K562 (cell line): ENCODE results near the gene UBAP2. TPM values are rescaled to one million over a fixed set of nuclear protein-coding genes. Genes with fewer than 3 reads are reported as not detected.

Experiments
- ATAC-seq: fragments of 200-7000 bp; cut with Tn5 transposase; 3 replicates; pipeline ENCODE4 v1.9.1; 2020; ENCODE audit warnings: moderate library complexity
- BruUV-seq: library from RNA; stranded (reverse); fragments of 400-500 nt; replicated peaks from 2 replicates; lab custom pipeline; 2021; lab: Mats Ljungman, UMichigan
- CTCF ChIA-PET: fragments of 300-600 bp; formaldehyde crosslinking; extraction: SDS; loops from one replicate; lab custom pipeline; 2021; ENCODE audit warnings: low intra/inter-chr PET ratio; lab: Yijun Ruan, JAX
- POLR2A ChIA-PET: fragments of 300-600, 350-650 bp; sonication (Branson Sonifier 250); formaldehyde crosslinking; extraction: SDS; loops from one replicate; lab custom pipeline; 2021; ENCODE audit warnings: antibody characterized with exemption, inconsistent platforms; lab: Yijun Ruan, JAX
- DNase-seq, 4 experiments: peaks; one replicate each; pipeline versions ENCODE4 v3.0.0 to v3.0.0-alpha.2; 2011 to 2018; ENCODE audit warnings: low spot score in 3 of 4, mixed read lengths in 3 of 4; ENCODE audit errors: extremely low read depth in 1 of 4
- FAIRE-seq: peaks from 2 replicates; lab custom pipeline; 2011; peaks lifted over from hg19 to GRCh38; lab: Jason Lieb, UNC
- H2AFZ ChIP-seq: 2 replicates; pipeline ENCODE4 v1.6.0; 2011; ENCODE audit warnings: low read depth, low read length, control low read depth, inconsistent platforms
- H3K27ac ChIP-seq: fragments of 200-600 bp; 3 replicates; pipeline ENCODE4 v1.8.0; 2011; ENCODE audit warnings: low read depth, mild to moderate bottlenecking, control low read depth, inconsistent platforms, low read length, moderate library complexity, mixed read lengths; ENCODE audit errors: extremely low read depth
- H3K27me3 ChIP-seq, 2 experiments: fragments of 300-600 bp in 1 of 2; 2 replicates in 1 of 2; 3 replicates in 1 of 2; pipeline versions ENCODE4 v1.6.0 to v1.8.0; 2011; ENCODE audit warnings: inconsistent platforms in 2 of 2, low read length in 2 of 2, mild to moderate bottlenecking in 1 of 2, mixed read lengths in 1 of 2, moderate library complexity in 1 of 2; ENCODE audit not compliant: control insufficient read depth in 2 of 2, insufficient read depth in 2 of 2
- H3K36me3 ChIP-seq: fragments of 300-600 bp; 3 replicates; pipeline ENCODE4 v1.8.0; 2011; ENCODE audit warnings: mild to moderate bottlenecking, low read length, inconsistent platforms; ENCODE audit not compliant: control insufficient read depth, insufficient read depth
- H3K4me1 ChIP-seq, 2 experiments: fragments of 200-600 bp in 1 of 2; replicated peaks in 1 of 2; 2 replicates in 1 of 2; 3 replicates in 1 of 2; pipeline versions ENCODE4 v1.5.1 to v1.8.0; 2011; ENCODE audit warnings: inconsistent platforms in 2 of 2, low read length in 2 of 2, mild to moderate bottlenecking in 1 of 2, mixed read lengths in 1 of 2, moderate library complexity in 1 of 2; ENCODE audit not compliant: control insufficient read depth in 2 of 2, insufficient read depth in 2 of 2
- H3K4me2 ChIP-seq: 2 replicates; pipeline ENCODE4 v1.6.1; 2011; ENCODE audit warnings: low read length, control low read depth, inconsistent platforms, mixed read lengths; ENCODE audit not compliant: insufficient read depth
- H3K4me3 ChIP-seq: fragments of 200-600 bp; sonication (generic), shearing (Covaris generic); 2 replicates; pipeline ENCODE4 v1.5.1; 2016; ENCODE audit warnings: control low read depth, inconsistent platforms
- H3K79me2 ChIP-seq: fragments of 200-600 bp; 3 replicates; pipeline ENCODE4 v1.8.0; 2011; ENCODE audit warnings: low read length, inconsistent platforms; ENCODE audit not compliant: control insufficient read depth, insufficient read depth
- H3K9ac ChIP-seq, 2 experiments: 2 replicates each; pipeline versions ENCODE4 v1.6.0 to v1.6.1; 2011; ENCODE audit warnings: low read depth in 2 of 2, low read length in 2 of 2, control low read depth in 1 of 2, inconsistent platforms in 1 of 2, mild to moderate bottlenecking in 1 of 2, mixed read lengths in 1 of 2; ENCODE audit not compliant: insufficient read depth in 1 of 2
- H3K9me1 ChIP-seq: one replicate; pipeline ENCODE4 v1.6.0; 2011; ENCODE audit warnings: inconsistent platforms, mild to moderate bottlenecking, low read length, moderate library complexity; ENCODE audit not compliant: control insufficient read depth, insufficient read depth
- H3K9me3 ChIP-seq: replicated peaks from 2 replicates; pipeline ENCODE4 v1.5.1; 2011; ENCODE audit warnings: low read depth, low read length, inconsistent platforms; ENCODE audit not compliant: control insufficient read depth, insufficient read depth
- H4K20me1 ChIP-seq: replicated peaks from 2 replicates; pipeline ENCODE4 v1.6.1; 2011; ENCODE audit warnings: low read length, inconsistent platforms, mixed read lengths; ENCODE audit not compliant: control insufficient read depth, insufficient read depth
- ATF1 ChIP-seq, 2 experiments: fragments of 450-650 bp in 1 of 2; IDR thresholded peaks; 2 replicates each; pipeline ENCODE4 v1.6.1; 2016; ENCODE audit warnings: missing compliant biosample characterization in 1 of 2, missing genetic modification characterization in 1 of 2
- BRF2 ChIP-seq: IDR thresholded peaks from 3 replicates; pipeline ENCODE4 v1.6.1; 2011; ENCODE audit warnings: borderline replicate concordance, mild to moderate bottlenecking; ENCODE audit not compliant: insufficient read length, insufficient read depth
- CTCF ChIP-seq, 3 experiments: IDR thresholded peaks in 2 of 3; conservative IDR thresholded peaks in 1 of 3; 2 replicates each; pipeline ENCODE4 v1.5.1; 2011 to 2012; ENCODE audit warnings: low read length in 3 of 3, mild to moderate bottlenecking in 3 of 3, control low read depth in 2 of 3, improper control_type of control experiment in 1 of 3, inconsistent platforms in 1 of 3, low read depth in 1 of 3, mixed read lengths in 1 of 3, moderate library complexity in 1 of 3; ENCODE audit not compliant: insufficient read depth in 2 of 3
- E2F3 ChIP-seq: fragments of 250-450 bp; sonication (Bioruptor Pico); IDR thresholded peaks from 2 replicates; pipeline ENCODE4 v1.4.0; 2020; ENCODE audit warnings: mild to moderate bottlenecking
- ETS1 ChIP-seq: conservative IDR thresholded peaks from 2 replicates; pipeline ENCODE4 v1.6.1; 2011; ENCODE audit warnings: low read depth, mild to moderate bottlenecking, low read length; ENCODE audit not compliant: control insufficient read depth
- MCM2 ChIP-seq: fragments of 450-650 bp; IDR thresholded peaks from 2 replicates; pipeline ENCODE4 v1.6.1; 2017; ENCODE audit warnings: low read depth, mild to moderate bottlenecking
- MTA3 ChIP-seq: fragments of 450-650 bp; formaldehyde crosslinking; IDR thresholded peaks from 2 replicates; pipeline ENCODE4 v1.6.1; 2017; ENCODE audit warnings: mild to moderate bottlenecking, borderline replicate concordance
- PCBP1 ChIP-seq: fragments of 200-400 bp; formaldehyde crosslinking; IDR thresholded peaks from 2 replicates; pipeline ENCODE4 v1.6.1; 2018; ENCODE audit warnings: mild to moderate bottlenecking, low read depth, low read length; ENCODE audit not compliant: poor library complexity, severe bottlenecking
- SNRNP70 ChIP-seq: fragments of 200-400 bp; formaldehyde crosslinking; optimal IDR thresholded peaks from 2 replicates; pipeline ENCODE3; 2017; ENCODE audit warnings: low read depth, low read length
- SRSF7 ChIP-seq: fragments of 200-400 bp; formaldehyde crosslinking; optimal IDR thresholded peaks from 2 replicates; pipeline ENCODE3; 2017; ENCODE audit warnings: mild to moderate bottlenecking, low read depth, low read length
- TFAP4 ChIP-seq: sonication (generic); formaldehyde crosslinking; IDR thresholded peaks from 2 replicates; pipeline ENCODE4 v1.8.0; 2022; ENCODE audit warnings: missing genetic modification reagents, mild to moderate bottlenecking, moderate library complexity, borderline replicate concordance
- XRCC5 ChIP-seq: fragments of 200-400 bp; formaldehyde crosslinking; IDR thresholded peaks from 2 replicates; pipeline ENCODE4 v1.6.1; 2017; ENCODE audit warnings: low read depth, mild to moderate bottlenecking, low read length
- ZBTB2 ChIP-seq: fragments of 450-650 bp; IDR thresholded peaks from 2 replicates; pipeline ENCODE4 v1.6.1; 2016; ENCODE audit warnings: antibody characterized with exemption
- ZNF436 ChIP-seq: fragments of 250-450, 450-650 bp; sonication (Bioruptor Pico); formaldehyde crosslinking; IDR thresholded peaks from 2 replicates; pipeline ENCODE4 v1.7.0; 2020; ENCODE audit warnings: mild to moderate bottlenecking
- ZNF699 ChIP-seq: fragments of 250-450 bp; sonication (Bioruptor Pico); IDR thresholded peaks from 2 replicates; pipeline ENCODE4 v1.8.0; 2021; ENCODE audit warnings: mild to moderate bottlenecking, moderate library complexity; ENCODE audit not compliant: insufficient replicate concordance
- WGBS: fragments of 100-300 bp; shearing (Covaris generic); methylation state at CpG from one replicate; pipeline ENCODE4 v1.1.6; 2016; ENCODE audit warnings: low coverage, mixed read lengths; ENCODE audit not compliant: insufficient coverage; ENCODE audit errors: missing lambda C conversion rate; 5-methylcytosine and 5-hydroxymethylcytosine counted together
- in situ Hi-C: fragments of 300-500 bp; cut with MboI; formaldehyde crosslinking; loops from 4 replicates; pipeline ENCODE4 v1.15.0; 2018; ENCODE audit warnings: inconsistent platforms, mixed read lengths
- intact Hi-C: fragments of 100-400 bp; cut with micrococcal nuclease; formaldehyde crosslinking; loops from 2 replicates; pipeline ENCODE4 v1.14.2; 2022
- polyA plus RNA-seq, 8 experiments: library from polyadenylated mRNA; depleted of rRNA in 4 of 8; stranded (reverse) in 5 of 8; unstranded in 3 of 8; fragments of >200 nt; fragmentation: Nextera tagmentation in 2 of 8; fragmentation: Illumina TruSeq in 1 of 8; extraction: Ambion mirVana in 2 of 8; extraction: Trizol in 1 of 8; gene quantifications; 2 replicates each; pipeline versions ENCODE4 v1.2.1 to v1.2.3, GENCODE V29; 2011 to 2014; ENCODE audit warnings: inconsistent platforms in 1 of 8, missing spikeins in 1 of 8
- total RNA-seq, 7 experiments: library from RNA; depleted of rRNA in 6 of 7; stranded (reverse); fragments of >200 nt in 6 of 7; fragmentation: Illumina TruSeq in 2 of 7; extraction: Trizol in 2 of 7; gene quantifications; 2 replicates each; pipeline versions ENCODE4 v1.2.1 to v1.2.3, GENCODE V29; 2011 to 2021; ENCODE audit warnings: low replicate concordance in 1 of 7

Gene UBAP2
- total and polyA plus RNA-seq, 9 of the 15 experiments (the other 6 are each of a cell fraction or from before 2014, with no cell fraction given), result 8.7 to 47.9 (median 18.7) TPM

GRCh38 chr9:34001298-34001697 lies 47.4 kb downstream of the UBAP2 start:
- H3K4me1 ChIP-seq, result no peaks in the 10 kb centered on the region
- no peak for FAIRE-seq
- 95% methylated on average over 3 of the region's 3 CpGs for WGBS
- H3K79me2 ChIP-seq, result peaks cover 9% of the 10 kb centered on the region; the same call in 2 of the 3 replicates
- ChIA-PET CTCF (no interaction called here), POLR2A (no interaction called here)
- peaks cover 58% of the 10 kb centered on the region for H3K36me3 ChIP-seq
- H3K27me3 ChIP-seq, result no peaks in the 10 kb centered on the region
- H3K4me3 ChIP-seq, result no peak overlapping the region
- H3K4me2 ChIP-seq, result no peak overlapping the region
- no peak for DNase-seq
- H3K27ac ChIP-seq, result no peak overlapping the region
- no peaks in the 10 kb centered on the region for H3K9me1 ChIP-seq
- BruUV-seq, result no TSS peak
- in situ Hi-C loops (no loop called here), intact Hi-C loops (no loop called here)
- H3K9ac ChIP-seq, result no peak overlapping the region
- no peaks in the 10 kb centered on the region; the same call in 1 of the 2 replicates for H4K20me1 ChIP-seq
- no peak overlapping the region for H2AFZ ChIP-seq
- ATAC-seq, result no peak
- H3K9me3 ChIP-seq, result no peaks in the 10 kb centered on the region
- TF ChIP-seq ZBTB2, result no peak
- TF ChIP-seq BRF2, result no peak
- no peak for TF ChIP-seq ATF1 (CRISPR knock-in tag; IDR thresholded peaks at IDR 0.05)
- no peak for TF ChIP-seq ATF1 (tag; IDR thresholded peaks at IDR 0.05)
- no peak for TF ChIP-seq ZNF699 (CRISPR knock-in tag)
- TF ChIP-seq SRSF7, result no peak
- no peak for TF ChIP-seq ZNF436 (CRISPR knock-in tag)
- TF ChIP-seq SNRNP70, result no peak
- no peak for TF ChIP-seq CTCF (IDR thresholded peaks at IDR 0.05 in 2 of 3, conservative IDR thresholded peaks at IDR 0.05 in 1 of 3; ENCODE audit: insufficient read depth in 2 of 3, low read depth in 1 of 3, low read length in 3 of 3)
- no peak for TF ChIP-seq XRCC5
- no peak for TF ChIP-seq MTA3
- TF ChIP-seq MCM2, result no peak
- TF ChIP-seq E2F3, result no peak
- no peak for TF ChIP-seq ETS1
- no peak for TF ChIP-seq TFAP4 (CRISPR knock-in tag)
- no peak for TF ChIP-seq PCBP1
